ENCODE measurements around the gene FPGS. TPM values are rescaled to one million over a fixed set of nuclear protein-coding genes. Genes with fewer than 3 reads are reported as not detected.

FPGS gene
- total RNA-seq, 1 donor from 2014 or later = 32.8 TPM

GRCh38 chr9:127793093-127793708 is 9.5 kb upstream of the FPGS start:
- H3K27me3 ChIP-seq = no peaks in the 10 kb centered on the region
- H4K20me1 ChIP-seq (ENCODE audit: low read depth) = peaks cover 25% of the 10 kb centered on the region
- H3K9me3 ChIP-seq (ENCODE audit: low read depth) = no peaks in the 10 kb centered on the region
- H3K27me3 Mint-ChIP-seq (ENCODE audit: insufficient read depth, low read depth) = peaks cover 2% of the 10 kb centered on the region
- H3K4me2 ChIP-seq = no peak overlapping the region
- no peak overlapping the region for H3K9ac ChIP-seq
- H3K4me1 ChIP-seq = peaks cover 3% of the 10 kb centered on the region
- H3K27ac ChIP-seq = peak overlapping the region; percentile 63
- peaks cover 4% of the 10 kb centered on the region for H3K4me1 Mint-ChIP-seq
- H3K9me3 Mint-ChIP-seq = no peaks in the 10 kb centered on the region
- H3F3A ChIP-seq (ENCODE audit: low read depth) = peaks cover 24% of the 10 kb centered on the region
- no peak overlapping the region for H3K4me3 Mint-ChIP-seq
- H3K4me3 ChIP-seq = no peak overlapping the region
- peaks cover 15% of the 10 kb centered on the region for H3K79me2 ChIP-seq (ENCODE audit: low read depth)
- H3K36me3 Mint-ChIP-seq = peaks cover 23% of the 10 kb centered on the region
- DNase-seq (ENCODE audit: low spot score) = no peak
- no peak overlapping the region for H3K27ac Mint-ChIP-seq
- TF ChIP-seq CTCF (IDR thresholded peaks at IDR 0.05) (no peak), EZH2phosphoT487 (IDR thresholded peaks at IDR 0.05) (no peak), EZH2 (IDR thresholded peaks at IDR 0.05) (no peak)
- no peak overlapping the region for H2AFZ ChIP-seq (replicated peaks)
- no peaks in the 10 kb centered on the region for H3K36me3 ChIP-seq

- Mint-ChIP-seq H3K4me3 (no peak overlapping the region), H3K27me3 (ENCODE audit: insufficient read depth, low read depth) (peaks cover 2% of the 10 kb centered on the region), H3K27ac (no peak overlapping the region), H3K36me3 (peaks cover 15% of the 10 kb centered on the region), H3K9me3 (no peaks in the 10 kb centered on the region), H3K4me1 (peaks cover 4% of the 10 kb centered on the region)
- H3K4me2 ChIP-seq = no peak overlapping the region
- H3K4me3 ChIP-seq = no peak overlapping the region
- no peak overlapping the region for H3K9ac ChIP-seq
- no peak for DNase-seq (ENCODE audit: low spot score)
- no peak overlapping the region for H2AFZ ChIP-seq (replicated peaks)
- H4K20me1 ChIP-seq (ENCODE audit: low read depth) = peaks cover 16% of the 10 kb centered on the region
- peaks cover 24% of the 10 kb centered on the region for H3F3A ChIP-seq (ENCODE audit: low read depth)
- H3K79me2 ChIP-seq (ENCODE audit: low read depth) = peaks cover 5% of the 10 kb centered on the region
- peaks cover 3% of the 10 kb centered on the region for H3K4me1 ChIP-seq
- TF ChIP-seq CTCF (IDR thresholded peaks at IDR 0.05) (no peak), EZH2phosphoT487 (IDR thresholded peaks at IDR 0.05) (no peak), EZH2 (IDR thresholded peaks at IDR 0.05) (no peak)
- H3K27me3 ChIP-seq = no peaks in the 10 kb centered on the region
- no peaks in the 10 kb centered on the region for H3K36me3 ChIP-seq
- H3K9me3 ChIP-seq (ENCODE audit: low read depth) = no peaks in the 10 kb centered on the region
- H3K27ac ChIP-seq = peak overlapping the region; percentile 63
These were observed 8.5 kb upstream of the FPGS start for GRCh38 chr9:127794001-127794791.

- DNase-seq (ENCODE audit: low spot score) = no peak
- Mint-ChIP-seq H3K27ac (no peak overlapping the region), H3K4me3 (peak overlapping the region; percentile 60)
These were observed 6.4 kb upstream of the FPGS start for GRCh38 chr9:127796225-127796813.

More at GRCh38 chr9:127796225-127796813, 6.4 kb upstream of the FPGS start:
- Histone ChIP-seq H3K79me2 (ENCODE audit: low read depth) (no peaks in the 10 kb centered on the region), H3F3A (ENCODE audit: low read depth) (peaks cover 30% of the 10 kb centered on the region), H3K4me1 (peaks cover 3% of the 10 kb centered on the region), H4K20me1 (ENCODE audit: low read depth) (peaks cover 6% of the 10 kb centered on the region), H3K9ac (no peak overlapping the region), H2AFZ (replicated peaks) (no peak overlapping the region), H3K4me3 (no peak overlapping the region), H3K4me2 (no peak overlapping the region), H3K27me3 (no peaks in the 10 kb centered on the region), H3K9me3 (ENCODE audit: low read depth) (no peaks in the 10 kb centered on the region), H3K36me3 (no peaks in the 10 kb centered on the region), H3K27ac (no peak overlapping the region)
- H3K36me3 Mint-ChIP-seq = peaks cover 3% of the 10 kb centered on the region
- TF ChIP-seq CTCF (IDR thresholded peaks at IDR 0.05) (no peak), EZH2 (IDR thresholded peaks at IDR 0.05) (no peak), EZH2phosphoT487 (IDR thresholded peaks at IDR 0.05) (no peak)
- peaks cover 2% of the 10 kb centered on the region for H3K27me3 Mint-ChIP-seq (ENCODE audit: insufficient read depth, low read depth)
- peaks cover 4% of the 10 kb centered on the region for H3K4me1 Mint-ChIP-seq
- H3K9me3 Mint-ChIP-seq = no peaks in the 10 kb centered on the region
